H1 (cell line): ENCODE measurements around the gene VAT1L. TPM values are rescaled to one million over a fixed set of nuclear protein-coding genes. Genes with fewer than 3 reads are reported as not detected.

Experiments
- CTCF ChIA-PET: fragments of 300-600 bp; sonication (Branson Sonifier 250); formaldehyde crosslinking; loops from one replicate; lab custom pipeline; 2021; ENCODE audit not compliant: partially characterized antibody; lab: Charles Lee
- POLR2A ChIA-PET: fragments of 300-600 bp; sonication (Branson Sonifier 250); formaldehyde crosslinking; loops from one replicate; lab custom pipeline; 2021; ENCODE audit warnings: inconsistent platforms; ENCODE audit not compliant: partially characterized antibody; lab: Charles Lee
- DNase-seq, 2 experiments: peaks; one replicate each; pipeline versions ENCODE4 v3.0.0 to v3.0.0-alpha.2; 2010 to 2022; ENCODE audit warnings: low spot score in 2 of 2, low read depth in 1 of 2, mixed read lengths in 1 of 2
- FAIRE-seq: peaks from 2 replicates; lab custom pipeline; 2011; peaks lifted over from hg19 to GRCh38; lab: Jason Lieb, UNC
- H2AFZ ChIP-seq: 2 replicates; pipeline ENCODE4 v1.8.1; 2012; ENCODE audit warnings: low read length, inconsistent platforms
- H2AK5ac ChIP-seq: 2 replicates; pipeline ENCODE4 v1.6.1; 2013; ENCODE audit warnings: low read depth, low read length
- H2BK120ac ChIP-seq: replicated peaks from 2 replicates; pipeline ENCODE3; 2013; ENCODE audit warnings: low read depth, low read length, inconsistent platforms
- H2BK12ac ChIP-seq: 2 replicates; pipeline ENCODE4 v1.6.1; 2013; ENCODE audit warnings: low read depth, low read length
- H2BK15ac ChIP-seq: 2 replicates; pipeline ENCODE4 v1.6.1; 2013; ENCODE audit warnings: low read length
- H2BK20ac ChIP-seq: 2 replicates; pipeline ENCODE4 v1.6.1; 2013; ENCODE audit warnings: low read length
- H2BK5ac ChIP-seq: 2 replicates; pipeline ENCODE4 v1.6.1; 2013; ENCODE audit warnings: low read depth, low read length
- H3K14ac ChIP-seq: 2 replicates; pipeline ENCODE4 v1.6.1; 2013; ENCODE audit warnings: inconsistent platforms; ENCODE audit not compliant: insufficient read length
- H3K18ac ChIP-seq: 2 replicates; pipeline ENCODE4 v1.6.1; 2013; ENCODE audit warnings: low read length; ENCODE audit errors: extremely low read depth
- H3K23ac ChIP-seq: 2 replicates; pipeline ENCODE4 v1.6.1; 2013; ENCODE audit warnings: inconsistent platforms; ENCODE audit not compliant: insufficient read length
- H3K23me2 ChIP-seq: 2 replicates; pipeline ENCODE4 v1.6.1; 2013; ENCODE audit warnings: low read depth, low read length
- H3K27ac ChIP-seq: 2 replicates; pipeline ENCODE4 v1.6.1; 2011; ENCODE audit warnings: low read depth, low read length, inconsistent platforms
- H3K27me3 ChIP-seq, 4 experiments: replicated peaks in 1 of 4; 1 replicate in 1 of 4; 2 replicates in 3 of 4; pipeline versions ENCODE4 v1.6.1 to v1.8.1; 2011 to 2013; ENCODE audit warnings: low read length in 3 of 4, mild to moderate bottlenecking in 3 of 4, inconsistent platforms in 2 of 4, mixed read lengths in 2 of 4, moderate library complexity in 1 of 4; ENCODE audit not compliant: control insufficient read depth in 3 of 4, insufficient read depth in 3 of 4; ENCODE audit errors: extremely low read depth in 1 of 4
- H3K36me3 ChIP-seq, 4 experiments: 2 replicates each; pipeline versions ENCODE4 v1.6.1 to v1.8.1; 2011 to 2013; ENCODE audit warnings: mild to moderate bottlenecking in 4 of 4, low read length in 3 of 4, moderate library complexity in 2 of 4, control low read depth in 1 of 4, inconsistent platforms in 1 of 4; ENCODE audit not compliant: insufficient read depth in 4 of 4, control insufficient read depth in 2 of 4
- H3K4ac ChIP-seq: replicated peaks from 2 replicates; pipeline ENCODE3; 2013; ENCODE audit warnings: low read length, low read depth, mixed read lengths, inconsistent platforms; ENCODE audit not compliant: insufficient read length
- H3K4me1 ChIP-seq, 4 experiments: replicated peaks in 1 of 4; 1 replicate in 1 of 4; 2 replicates in 3 of 4; pipeline versions ENCODE4 v1.6.1 to v1.8.1; 2011 to 2013; ENCODE audit warnings: low read length in 3 of 4, inconsistent platforms in 2 of 4, mixed read lengths in 1 of 4; ENCODE audit not compliant: insufficient read depth in 4 of 4, control insufficient read depth in 3 of 4
- H3K4me2 ChIP-seq, 2 experiments: 2 replicates each; pipeline versions ENCODE4 v1.6.1 to v1.8.1; 2011 to 2013; ENCODE audit warnings: low read depth in 2 of 2, low read length in 2 of 2, control low read depth in 1 of 2, inconsistent platforms in 1 of 2, mild to moderate bottlenecking in 1 of 2; ENCODE audit not compliant: insufficient read depth in 1 of 2
- H3K4me3 ChIP-seq, 4 experiments: fragments of 200-600, 300-600 bp in 1 of 4; sonication (generic), shearing (Covaris generic), sonication (Bioruptor Twin) in 1 of 4; 2 replicates each; pipeline versions ENCODE4 v1.5.1 to v1.8.1; 2011 to 2016; ENCODE audit warnings: low read length in 4 of 4, low read depth in 3 of 4, control low read depth in 2 of 4, inconsistent platforms in 2 of 4, mild to moderate bottlenecking in 2 of 4, mixed read lengths in 1 of 4, moderate library complexity in 1 of 4; ENCODE audit not compliant: insufficient read depth in 2 of 4; ENCODE audit errors: extremely low read depth in 1 of 4
- H3K56ac ChIP-seq: replicated peaks from 2 replicates; pipeline ENCODE3; 2013; ENCODE audit warnings: low read depth, mild to moderate bottlenecking, mixed read lengths, low read length, inconsistent platforms; ENCODE audit not compliant: insufficient read length
- H3K79me1 ChIP-seq: 2 replicates; pipeline ENCODE4 v1.6.1; 2013; ENCODE audit warnings: low read depth, low read length, control low read depth
- H3K79me2 ChIP-seq, 2 experiments: 2 replicates each; pipeline versions ENCODE4 v1.6.1 to v1.8.1; 2012 to 2013; ENCODE audit warnings: low read length in 2 of 2, mild to moderate bottlenecking in 2 of 2, inconsistent platforms in 1 of 2; ENCODE audit not compliant: insufficient read depth in 2 of 2, control insufficient read depth in 1 of 2
- H3K9ac ChIP-seq, 4 experiments: replicated peaks in 1 of 4; 1 replicate in 1 of 4; 2 replicates in 3 of 4; pipeline versions ENCODE4 v1.6.1 to v1.8.1; 2011 to 2013; ENCODE audit warnings: low read depth in 3 of 4, low read length in 3 of 4, control low read depth in 2 of 4, mild to moderate bottlenecking in 2 of 4, moderate library complexity in 2 of 4, inconsistent platforms in 1 of 4; ENCODE audit errors: extremely low read depth in 1 of 4
- H3K9me3 ChIP-seq, 2 experiments: 2 replicates each; pipeline versions ENCODE4 v1.6.1 to v1.8.1; 2012 to 2013; ENCODE audit warnings: mild to moderate bottlenecking in 2 of 2, moderate library complexity in 2 of 2, control low read depth in 1 of 2, inconsistent platforms in 1 of 2, low read depth in 1 of 2, low read length in 1 of 2, mixed read lengths in 1 of 2; ENCODE audit not compliant: insufficient read depth in 2 of 2
- H4K20me1 ChIP-seq, 2 experiments: replicated peaks in 1 of 2; 2 replicates each; pipeline versions ENCODE3 to v1.8.1; 2011 to 2013; ENCODE audit warnings: inconsistent platforms in 2 of 2, low read length in 2 of 2, mild to moderate bottlenecking in 1 of 2; ENCODE audit not compliant: insufficient read depth in 2 of 2, control insufficient read depth in 1 of 2
- H4K5ac ChIP-seq: 2 replicates; pipeline ENCODE4 v1.6.1; 2013; ENCODE audit warnings: low read length, low read depth, mixed read lengths, inconsistent platforms; ENCODE audit not compliant: insufficient read length
- H4K8ac ChIP-seq: 2 replicates; pipeline ENCODE4 v1.8.0; 2013; ENCODE audit warnings: mild to moderate bottlenecking, moderate library complexity, low read length, inconsistent platforms; ENCODE audit not compliant: insufficient read depth; ENCODE audit errors: extremely low read depth
- H4K91ac ChIP-seq: replicated peaks from 2 replicates; pipeline ENCODE3; 2013; ENCODE audit warnings: low read length, mixed read lengths, inconsistent platforms; ENCODE audit not compliant: insufficient read length
- CBX5 ChIP-seq: fragments of 300-800, 300-1000 bp; sonication (generic); IDR thresholded peaks from 2 replicates; pipeline ENCODE4 v1.7.1; 2016; ENCODE audit warnings: antibody characterized with exemption, low read length, low read depth
- CBX8 ChIP-seq: fragments of 300-800, 300-1000 bp; sonication (generic); IDR thresholded peaks from 2 replicates; pipeline ENCODE4 v1.7.1; 2016; ENCODE audit warnings: low read depth, low read length, borderline replicate concordance
- EZH2 ChIP-seq: fragments of 200-600 bp; sonication (generic); IDR thresholded peaks from 2 replicates; pipeline ENCODE4 v1.7.1; 2012; ENCODE audit warnings: low read depth, mild to moderate bottlenecking, moderate library complexity, low read length, inconsistent platforms; ENCODE audit not compliant: severe bottlenecking
- ZNF274 ChIP-seq: IDR thresholded peaks from 2 replicates; pipeline ENCODE4 v1.7.0; 2012; ENCODE audit warnings: low read length, borderline replicate concordance; ENCODE audit errors: extremely low read depth
- WGBS, 2 experiments: shearing (Covaris generic) in 1 of 2; methylation state at CpG; one replicate each; pipeline versions ENCODE4 v1.1.6 to v1.1.7; 2013 to 2015; ENCODE audit warnings: low lambda C conversion rate in 2 of 2, mixed read lengths in 2 of 2, inconsistent platforms in 1 of 2, low coverage in 1 of 2, missing lambda C conversion rate in 1 of 2; ENCODE audit not compliant: insufficient replicate concordance in 2 of 2, insufficient coverage in 1 of 2, insufficient read length in 1 of 2; ENCODE audit errors: extremely low coverage in 1 of 2, missing lambda C conversion rate in 1 of 2; 5-methylcytosine and 5-hydroxymethylcytosine counted together
- polyA plus RNA-seq, 7 experiments: library from polyadenylated mRNA; depleted of rRNA in 3 of 7; stranded (reverse) in 5 of 7; unstranded in 2 of 7; fragments of >200 nt in 5 of 7; fragments of 200-250 nt in 2 of 7; gene quantifications; 1 replicate in 5 of 7; 2 replicates in 1 of 7; 4 replicates in 1 of 7; pipeline versions ENCODE4 v1.2.1 to v1.2.3, GENCODE V29; 2011 to 2013; ENCODE audit warnings: missing spikeins in 2 of 7, mixed read lengths in 2 of 7
- total RNA-seq: library from RNA; stranded (reverse); fragmentation: NEBNext Ultra II Directional; extraction: Animal tissue kit (Norgen Biotek cat#: 25700); gene quantifications from 2 replicates; pipeline ENCODE4 v1.2.1, GENCODE V29; 2021

The VAT1L gene
- total and polyA plus RNA-seq, 2 of the 8 experiments (the other 6 are each of a cell fraction or from before 2014, with no cell fraction given): 46.3 to 48.2 TPM

DNA sequence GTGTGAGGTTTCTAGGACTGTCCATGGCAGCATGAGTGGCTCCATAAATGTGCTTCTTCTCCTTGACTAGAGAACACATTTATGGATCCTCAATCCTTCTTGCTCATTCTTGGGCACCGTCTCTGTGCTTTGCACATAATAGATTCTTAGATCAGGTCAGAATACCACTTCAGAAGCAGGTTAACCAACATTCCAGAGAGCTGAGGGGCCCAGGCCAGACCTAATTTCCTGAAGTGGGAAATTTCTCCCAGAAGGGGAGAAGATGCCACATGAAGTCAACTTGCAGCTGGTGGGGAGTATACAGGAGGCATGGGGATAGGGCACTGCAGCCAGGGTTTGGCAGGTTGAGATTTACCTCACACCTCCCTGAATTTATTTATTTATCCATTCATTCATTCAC lies 24.4 kb upstream of the VAT1L start:
- Histone ChIP-seq H2BK5ac (no peak overlapping the region), H3K9ac (no peak overlapping the region), H3K23ac (no peak overlapping the region), H2BK120ac (no peak overlapping the region), H3K4me1 (no peaks in the 10 kb centered on the region), H3K18ac (no peak overlapping the region), H2BK12ac (no peak overlapping the region), H3K36me3 (no peaks in the 10 kb centered on the region), H3K4me2 (no peak overlapping the region), H3K56ac (no peak overlapping the region), H2AFZ (no peak overlapping the region), H3K23me2 (no peaks in the 10 kb centered on the region), H4K91ac (no peak overlapping the region), H3K4me3 (no peak overlapping the region), H3K79me2 (no peaks in the 10 kb centered on the region), H3K14ac (no peak overlapping the region), H2BK15ac (no peak overlapping the region), H3K27me3 (peaks cover 0 to 2% (median 0%) of the 10 kb centered on the region in 4 experiments; a peak in 1 of 7 replicates), H4K20me1 (no peaks in the 10 kb centered on the region), H4K5ac (no peak overlapping the region), H3K79me1 (no peaks in the 10 kb centered on the region), H4K8ac (no peak overlapping the region)
- ChIA-PET POLR2A (no interaction called here), CTCF (interaction anchor here (0.9 to 2.2 kb wide), 3 partner anchors 8 to 239 kb away, joined by 3 to 7 read pairs (median 3); no protein-coding TSS in a partner anchor)
- 100% methylated on average over 1 of the region's 1 CpG; no CpG with 5 or more reads in 1 of the 2 experiments for WGBS, 2 experiments
- FAIRE-seq: no peak
- TF ChIP-seq CBX8 (no peak), ZNF274 (no peak), EZH2 (no peak), CBX5 (no peak)
- TF ChIP-seq, all 59 proteins: peak for 0
- Histone ChIP-seq H3K27ac (no peak overlapping the region), H2AK5ac (no peak overlapping the region), H2BK20ac (no peak overlapping the region), H3K9me3 (no peaks in the 10 kb centered on the region), H3K4ac (no peak overlapping the region)
- no peak for DNase-seq
